ENCODE data around the gene AKIRIN2. TPM values are rescaled to one million over a fixed set of nuclear protein-coding genes. Genes with fewer than 3 reads are reported as not detected.

Gene AKIRIN2
- total and polyA plus RNA-seq, 2 of the 13 experiments (the other 11 are each of a cell fraction or from before 2014, with no cell fraction given) = 15.6 to 23.4 TPM

GRCh38 chr6:87671555-87672029, 30.4 kb downstream of the AKIRIN2 start (continued):
- TF ChIP-seq ZGPAT (CRISPR knock-in tag; IDR thresholded peaks at IDR 0.05) (peak; percentile 99), SRSF1 (optimal IDR thresholded peaks at IDR 0.05; ENCODE audit: low read depth, low read length) (no peak), SOX6 (IDR thresholded peaks at IDR 0.05) (no peak), SOX6 (CRISPR knock-in tag; IDR thresholded peaks at IDR 0.05) (peak; percentile 99), SCMH1 (CRISPR knock-in tag; IDR thresholded peaks at IDR 0.05; ENCODE audit: borderline replicate concordance) (no peak), MZF1 (CRISPR knock-in tag; IDR thresholded peaks at IDR 0.05; ENCODE audit: borderline replicate concordance) (no peak), U2AF2 (IDR thresholded peaks at IDR 0.05; ENCODE audit: low read depth, low read length) (no peak), POGZ (CRISPR knock-in tag; IDR thresholded peaks at IDR 0.05) (peak; percentile 96), ZNF616 (CRISPR knock-in tag; IDR thresholded peaks at IDR 0.05; ENCODE audit: low read depth) (no peak), ZC3H4 (CRISPR knock-in tag; IDR thresholded peaks at IDR 0.05; ENCODE audit: borderline replicate concordance) (no peak), SMAD1 (CRISPR knock-in tag; IDR thresholded peaks at IDR 0.05; ENCODE audit: borderline replicate concordance, low read depth) (no peak), ZNF740 (CRISPR knock-in tag; IDR thresholded peaks at IDR 0.05) (no peak), ZNF451 (CRISPR knock-in tag; IDR thresholded peaks at IDR 0.05) (peak; percentile 39; the same call in 1 of the 2 replicates), KAT7 (CRISPR knock-in tag; IDR thresholded peaks at IDR 0.05; ENCODE audit: borderline replicate concordance) (0 out of 2 replicates have a peak, but pooled peaks have one; percentile 54), ZNF253 (CRISPR knock-in tag; IDR thresholded peaks at IDR 0.05; ENCODE audit: borderline replicate concordance) (no peak), HHEX (CRISPR knock-in tag; IDR thresholded peaks at IDR 0.05) (peak; percentile 81), GPBP1L1 (CRISPR knock-in tag; IDR thresholded peaks at IDR 0.05) (no peak), ZNF225 (CRISPR knock-in tag; IDR thresholded peaks at IDR 0.05) (no peak), ZNF501 (CRISPR knock-in tag; IDR thresholded peaks at IDR 0.05) (no peak), STAT5B (CRISPR knock-in tag; IDR thresholded peaks at IDR 0.05) (0 out of 2 replicates have a peak, but pooled peaks have one; percentile 91), ZNF709 (CRISPR knock-in tag; IDR thresholded peaks at IDR 0.05) (no peak), ZNF574 (CRISPR knock-in tag; IDR thresholded peaks at IDR 0.05) (peak; percentile 67), CEBPG (CRISPR knock-in tag; IDR thresholded peaks at IDR 0.05) (peak; percentile 100)
